ENCODE data around the gene RPL35. TPM values are rescaled to one million over a fixed set of nuclear protein-coding genes. Genes with fewer than 3 reads are reported as not detected.
A peak's percentile ranks its signal among the peaks of the same experiment; 100 is the strongest.
"Not testable (repeated sequence)": the region's sequence is repeated elsewhere in the genome, so short reads cannot be mapped to it uniquely, and the experiment has no call there.

The RPL35 gene
- total RNA-seq, 4 donors from 2014 or later, result 462 to 1,338 (median 588) TPM

- DNase-seq, result no peak
- no peaks in the 10 kb centered on the region for H3K27me3 ChIP-seq
- no peaks in the 10 kb centered on the region for H3K36me3 ChIP-seq
- H3K4me3 ChIP-seq, result no peak overlapping the region
- TF ChIP-seq POLR2A (IDR thresholded peaks at IDR 0.05) (no peak), CTCF (IDR thresholded peaks at IDR 0.05) (no peak)
- H3K4me1 ChIP-seq, result no peaks in the 10 kb centered on the region
- H3K9me3 ChIP-seq, result no peaks in the 10 kb centered on the region
- no peak overlapping the region for H3K27ac ChIP-seq
These were observed 18.2 kb downstream of the RPL35 start for GRCh38 chr9:124843456-124844034.

- DNase-seq, result no peak
- no peak overlapping the region for H3K27ac ChIP-seq
- no peaks in the 10 kb centered on the region for H3K4me1 ChIP-seq
- H3K4me3 ChIP-seq, result no peak overlapping the region
- TF ChIP-seq CTCF (IDR thresholded peaks at IDR 0.05), result no peak
- no peak for TF ChIP-seq POLR2A (IDR thresholded peaks at IDR 0.05)
- no peaks in the 10 kb centered on the region for H3K27me3 ChIP-seq
- H3K9me3 ChIP-seq, result no peaks in the 10 kb centered on the region
- no peaks in the 10 kb centered on the region for H3K36me3 ChIP-seq
These were observed 20.5 kb downstream of the RPL35 start for GRCh38 chr9:124841075-124841821.

- TF ChIP-seq POLR2A (IDR thresholded peaks at IDR 0.05) (no peak), CTCF (IDR thresholded peaks at IDR 0.05) (no peak)
- Histone ChIP-seq H3K4me1 (peaks cover 0 to 2% (median 0%) of the 10 kb centered on the region in 4 donors), H3K9me3 (no peaks in the 10 kb centered on the region), H3K27ac (no peak overlapping the region), H3K4me3 (no peak overlapping the region), H3K27me3 (no peaks in the 10 kb centered on the region), H3K36me3 (no peaks in the 10 kb centered on the region)
- DNase-seq, result no peak
These were observed 21.4 kb downstream of the RPL35 start for GRCh38 chr9:124840300-124840833.

GRCh38 chr9:124839612-124840299 is 22.0 kb downstream of the RPL35 start:
- no peak overlapping the region for H3K27ac ChIP-seq
- no peaks in the 10 kb centered on the region for H3K27me3 ChIP-seq
- no peaks in the 10 kb centered on the region for H3K9me3 ChIP-seq
- peak in 4 of 6 experiments; percentile 9 to 29 (median 21) for TF ChIP-seq CTCF (IDR thresholded peaks at IDR 0.05)
- TF ChIP-seq POLR2A (IDR thresholded peaks at IDR 0.05), result no peak
- H3K36me3 ChIP-seq, result no peaks in the 10 kb centered on the region
- DNase-seq, result no peak
- H3K4me3 ChIP-seq, result no peak overlapping the region
- peaks cover 0 to 8% (median 0%) of the 10 kb centered on the region in 4 donors for H3K4me1 ChIP-seq

GRCh38 chr9:124838567-124839275 is 23.0 kb downstream of the RPL35 start:
- H3K4me3 ChIP-seq, result peak overlapping the region in 2 of 4 donors; percentile 22 to 32
- H3K27me3 ChIP-seq, result not testable (repeated sequence)

GRCh38 chr9:124838132-124838531 is 23.6 kb downstream of the RPL35 start:
- H3K36me3 ChIP-seq, H3K27ac ChIP-seq, DNase-seq, H3K9me3 ChIP-seq, H3K27me3 ChIP-seq, H3K4me3 ChIP-seq: not testable (repeated sequence)
- peaks cover 0 to 13% (median 0%) of the 10 kb centered on the region in 4 donors for H3K4me1 ChIP-seq

More at GRCh38 chr9:124838567-124839275, 23.0 kb downstream of the RPL35 start:
- not testable (repeated sequence) for DNase-seq, H3K9me3 ChIP-seq, H3K27ac ChIP-seq, H3K36me3 ChIP-seq
- H3K4me1 ChIP-seq, result peaks cover 0 to 13% (median 0%) of the 10 kb centered on the region in 4 donors

Measured in Peyer's patch (tissue), 4 donors.